ENCODE measurements around the gene ALKBH3. TPM values are rescaled to one million over a fixed set of nuclear protein-coding genes. Genes with fewer than 3 reads are reported as not detected.

ALKBH3 gene
- 36.9 and 37.2 TPM in 2 replicates for total RNA-seq

GRCh38 chr11:43880640-43881159 is at the start of gene ALKBH3:
TSS of gene ALKBH3 (plus strand) at chr11:43880831. CDS start at chr11:43882653, 1,822 bp downstream.

Other genes starting within 250 kb of the ALKBH3 start
- gene HSD17B12, start 200.1 kb upstream of the ALKBH3 start, total RNA-seq, result 102 and 108 TPM in 2 replicates
- gene C11orf96, start 61.8 kb downstream of the ALKBH3 start, total RNA-seq, result 3.4 and 6.3 TPM in 2 replicates
- not detected in 2 replicates for gene ACCSL, start 167.2 kb downstream of the ALKBH3 start, total RNA-seq
- 14.9 and 17.4 TPM in 2 replicates for gene ACCS, start 185.4 kb downstream of the ALKBH3 start, total RNA-seq
- 143 and 146 TPM in 2 replicates for gene EXT2, start 214.8 kb downstream of the ALKBH3 start, total RNA-seq

Measured in hair follicle dermal papilla cell (primary cell).